ENCODE results near the gene TACR2.
"Not testable (repeated sequence)": the region's sequence is repeated elsewhere in the genome, so short reads cannot be mapped to it uniquely, and the experiment has no call there.

TACR2 gene

GRCh38 chr10:69450395-69450794 is 33.7 kb upstream of the TACR2 start:
- not testable (repeated sequence) for DNase-seq (ENCODE audit: low read depth)

DNA sequence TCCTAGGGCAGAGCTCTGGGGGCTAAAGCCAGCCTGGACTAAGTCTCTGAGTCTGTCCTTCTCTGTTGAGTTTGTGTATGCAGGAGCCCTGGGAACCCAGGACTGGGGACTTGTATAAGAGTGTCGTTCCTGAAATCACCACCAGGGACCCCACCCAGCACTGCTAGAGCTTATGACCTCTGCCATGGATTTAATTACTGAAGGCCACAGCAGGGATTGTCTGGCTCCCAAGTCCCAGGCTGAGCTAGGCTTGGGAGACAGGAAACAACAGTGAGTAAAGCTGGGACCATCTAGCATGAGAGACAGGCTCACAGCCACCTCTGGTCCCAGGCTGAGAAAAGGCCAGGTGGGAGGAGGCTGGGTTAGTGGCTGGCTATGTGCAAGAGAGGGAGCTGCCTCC is 33.1 kb upstream of the TACR2 start:
- DNase-seq (ENCODE audit: low read depth), result peak; percentile 19

DNA sequence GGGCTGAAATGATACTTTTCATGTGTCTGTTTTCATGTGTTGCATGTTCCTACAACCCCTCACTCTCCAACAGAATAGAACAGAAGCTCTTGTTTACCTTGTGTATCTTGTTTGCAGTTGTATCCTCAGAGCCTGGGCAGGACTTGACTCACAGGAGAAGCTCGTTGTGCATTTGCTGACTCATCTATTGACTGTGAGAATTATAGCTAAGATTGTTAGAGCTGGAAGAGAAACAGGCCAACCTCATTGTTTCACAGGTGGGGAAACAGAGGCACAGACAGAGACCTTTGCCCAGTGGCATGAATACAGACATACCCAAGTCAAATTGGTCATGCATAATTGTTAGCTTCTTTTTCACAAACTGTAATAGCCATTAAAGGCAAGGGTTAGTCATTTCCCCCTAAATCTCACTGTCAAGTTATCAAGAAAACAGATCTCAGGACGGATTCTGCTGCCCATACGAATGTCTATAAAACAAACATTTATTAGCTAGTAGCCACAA is 30.0 kb upstream of the TACR2 start:
- no peak for DNase-seq (ENCODE audit: low read depth)

- DNase-seq (ENCODE audit: low read depth), result no peak
Measured at GRCh38 chr10:69446229-69446628, 29.5 kb upstream of the TACR2 start.

DNA sequence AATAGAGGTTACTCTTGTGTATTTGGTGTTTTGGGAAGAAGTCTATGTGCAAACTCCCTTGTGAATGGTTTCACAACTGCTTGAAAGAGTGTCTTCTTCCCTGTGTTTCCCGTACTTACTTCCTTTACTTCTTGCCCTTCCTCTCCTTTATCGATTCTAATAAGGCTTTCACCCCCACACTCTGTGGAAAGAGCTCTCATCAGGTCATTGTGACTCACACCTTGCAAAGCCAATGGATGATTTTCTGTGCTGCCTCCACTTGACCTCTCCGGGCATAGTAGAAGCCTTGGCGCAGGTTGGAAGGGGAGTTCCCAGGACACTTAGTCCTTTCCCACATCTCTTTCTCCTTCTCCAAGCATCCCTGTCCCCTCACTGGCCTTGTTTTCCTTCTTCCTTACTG is 28.3 kb upstream of the TACR2 start:
- DNase-seq (ENCODE audit: low read depth), result no peak

DNA sequence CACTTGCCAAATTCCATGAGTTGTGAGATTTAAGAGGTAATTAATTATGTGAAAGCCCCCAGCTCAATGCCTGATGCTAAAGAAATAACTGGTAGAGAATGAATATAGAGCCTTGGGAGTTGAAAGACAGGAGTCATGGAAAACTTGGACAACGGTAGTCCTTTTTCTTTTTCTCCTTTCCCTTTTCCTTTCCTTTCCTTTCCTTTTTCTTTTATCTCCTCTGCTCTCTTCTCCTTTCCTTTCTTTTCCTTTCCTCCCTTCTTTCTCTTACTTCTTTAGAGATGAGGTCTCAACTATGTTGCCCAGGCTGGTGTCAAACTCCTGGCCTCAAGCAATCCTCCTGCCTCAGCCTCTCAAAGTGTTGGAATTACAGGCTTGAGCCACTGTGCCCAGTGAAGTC is 26.6 kb upstream of the TACR2 start:
- no peak for DNase-seq (ENCODE audit: low read depth)

GRCh38 chr10:69439813-69440506 is 23.2 kb upstream of the TACR2 start:
- DNase-seq (ENCODE audit: low read depth), result no peak

- no peak for DNase-seq (ENCODE audit: low read depth)
Measured at GRCh38 chr10:69439350-69439739, 22.6 kb upstream of the TACR2 start.

- no peak for DNase-seq (ENCODE audit: low read depth)
Measured at GRCh38 chr10:69438536-69439349, 22.0 kb upstream of the TACR2 start.

GRCh38 chr10:69437321-69438259 is 20.9 kb upstream of the TACR2 start:
- no peak for DNase-seq (ENCODE audit: low read depth)

- DNase-seq (ENCODE audit: low read depth), result no peak
Measured at GRCh38 chr10:69435966-69436520, 19.3 kb upstream of the TACR2 start.

DNA sequence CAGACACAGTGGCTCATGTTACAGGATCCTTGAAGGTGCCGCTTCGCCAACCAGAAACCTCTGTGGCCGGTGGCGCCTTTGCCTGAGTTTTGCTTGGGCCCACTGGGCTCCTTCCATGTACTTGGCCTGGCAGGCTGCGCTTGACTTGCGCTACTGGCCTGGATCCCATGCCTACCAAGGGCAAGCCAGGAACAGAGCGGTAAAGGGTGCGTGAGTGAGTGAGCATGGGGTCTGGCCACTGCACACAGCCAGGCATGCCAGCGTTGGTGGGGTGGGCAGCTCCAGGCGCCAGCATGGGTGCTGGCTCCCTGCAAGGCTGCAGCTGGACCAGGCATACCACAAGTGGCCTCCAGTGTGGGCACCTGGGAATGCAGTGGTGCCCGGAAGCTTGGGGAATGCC is 18.2 kb upstream of the TACR2 start:
- no peak for DNase-seq (ENCODE audit: low read depth)

DNA sequence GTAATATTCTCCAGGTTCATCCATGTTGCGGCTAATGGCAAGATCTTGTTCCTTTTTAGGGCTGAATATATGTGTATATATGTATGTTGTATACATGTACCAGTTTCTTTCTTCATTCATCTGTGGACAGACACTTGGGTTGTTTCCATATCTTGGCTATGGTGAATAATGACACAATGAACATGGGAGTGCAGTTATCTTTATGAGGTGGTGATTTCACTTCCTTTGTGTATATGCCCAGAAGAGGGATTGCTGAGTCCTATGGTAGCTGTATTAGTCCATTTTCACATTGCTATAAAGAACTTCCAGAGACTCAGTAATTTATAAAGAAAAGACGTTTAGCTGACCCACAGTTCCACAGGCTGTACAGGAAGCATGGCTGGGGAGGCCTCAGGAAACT is 17.5 kb upstream of the TACR2 start:
- DNase-seq (ENCODE audit: low read depth), result no peak

- DNase-seq (ENCODE audit: low read depth), result no peak
Measured at GRCh38 chr10:69428165-69428564, 11.4 kb upstream of the TACR2 start.

- DNase-seq (ENCODE audit: low read depth), result no peak
Measured at GRCh38 chr10:69426376-69426727, 9.6 kb upstream of the TACR2 start.

- no peak for DNase-seq (ENCODE audit: low read depth)
Measured at GRCh38 chr10:69425511-69426298, 9.0 kb upstream of the TACR2 start.

GRCh38 chr10:69425041-69425440 is 8.3 kb upstream of the TACR2 start:
- DNase-seq (ENCODE audit: low read depth), result no peak

GRCh38 chr10:69422676-69423075 is 6.0 kb upstream of the TACR2 start:
- DNase-seq (ENCODE audit: low read depth), result no peak

DNA sequence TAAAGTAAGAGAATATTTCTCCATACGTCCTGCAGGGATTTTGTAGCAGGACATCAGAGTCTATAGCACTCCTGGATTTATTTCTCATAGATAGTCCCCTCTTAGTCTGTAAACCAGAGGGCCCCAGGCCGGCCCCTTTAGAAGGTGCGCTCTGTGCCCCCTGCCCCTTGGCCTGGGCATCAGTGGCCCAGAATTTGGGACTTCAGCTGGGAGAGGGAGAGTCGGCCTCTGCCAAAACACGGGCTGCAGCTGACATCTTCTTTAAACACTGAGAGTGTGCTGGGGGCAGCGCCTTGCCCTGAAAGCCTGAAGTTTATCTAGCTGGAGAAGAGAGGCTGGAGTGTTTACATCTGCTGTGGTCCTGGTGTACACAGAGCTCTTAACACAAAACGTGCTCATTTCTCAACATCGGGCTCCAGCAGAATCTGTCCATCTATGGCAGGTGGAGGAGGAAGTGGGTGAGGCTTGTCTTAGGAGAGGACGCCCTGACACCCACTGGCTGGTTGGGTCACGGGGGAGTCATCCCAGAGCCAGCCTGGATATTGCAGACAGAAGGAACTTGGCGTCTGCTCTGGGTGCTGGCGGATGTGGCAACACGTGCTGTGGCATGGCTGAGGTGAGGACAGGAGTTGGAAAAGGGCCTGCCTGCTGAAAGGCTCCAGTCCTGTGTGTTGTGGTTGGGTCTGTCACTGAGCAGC is 5.0 kb upstream of the TACR2 start:
- no peak for DNase-seq (ENCODE audit: low read depth)

- DNase-seq (ENCODE audit: low read depth), result no peak
Measured at GRCh38 chr10:69419744-69420126, 3.0 kb upstream of the TACR2 start.

Measured in stimulated activated CD8-positive, alpha-beta memory T cell treated with anti-CD3 and anti-CD28 coated beads, Interleukin-15, amount 100 ng/mL, for 1 hour (primary cell).